ENCODE measurements around the gene SETD1B. TPM values are rescaled to one million over a fixed set of nuclear protein-coding genes. Genes with fewer than 3 reads are reported as not detected.

The SETD1B gene
- total and polyA plus RNA-seq, 2 of the 4 experiments (the other 2 are of a cell fraction): 0.90 to 5.1 TPM

GRCh38 chr12:121814429-121815119 lies 10.8 kb downstream of the SETD1B start:
- in situ Hi-C loops (cut with MboI; ENCODE audit: low sequenced_read_pairs): no loop called here
- CTCF ChIA-PET: no interaction called here
- H3K36me3 ChIP-seq (ENCODE audit: control insufficient read depth, insufficient read depth, low read length): peaks cover 63% of the 10 kb centered on the region

More at GRCh38 chr12:121814429-121815119, 10.8 kb downstream of the SETD1B start:
- H2BK120ac ChIP-seq (ENCODE audit: low read depth, low read length): no peak overlapping the region
- H3K14ac ChIP-seq (replicated peaks; ENCODE audit: low read depth, low read length): no peak overlapping the region
- peaks cover 45% of the 10 kb centered on the region for H4K20me1 ChIP-seq (ENCODE audit: insufficient read depth, low read length)
- no peak overlapping the region for H2AK9ac ChIP-seq (replicated peaks; ENCODE audit: low read depth, low read length, poor library complexity)
- 97% methylated on average over 21 of the region's 31 CpGs; no CpG with 5 or more reads in 1 of the 2 experiments for whole genome bisulfite sequencing, 2 experiments (ENCODE audit: extremely low coverage in 2 of 2, insufficient read length in 1 of 2)
- H3K18ac ChIP-seq (ENCODE audit: low read depth, low read length): no peak overlapping the region
- H3K79me1 ChIP-seq (ENCODE audit: low read depth in 1 of 2, low read length in 2 of 2): peaks cover 39 to 64% of the 10 kb centered on the region in 2 experiments
- no peak overlapping the region for H4K5ac ChIP-seq (ENCODE audit: low read depth, low read length)
- no peak overlapping the region for H3K4me2 ChIP-seq (ENCODE audit: low read depth, low read length)
- no TSS peak for BruUV-seq (replicated peaks)
- H2BK5ac ChIP-seq (ENCODE audit: low read depth, low read length, poor library complexity, severe bottlenecking): no peak overlapping the region
- intact Hi-C loops (cut with micrococcal nuclease) (no loop called here), dilution Hi-C loops (cut with HindIII; ENCODE audit: low sequenced_read_pairs, unreplicated experiment) (no loop called here)
- no peak overlapping the region for H3K23ac ChIP-seq (ENCODE audit: low read depth, low read length)
- H3K4me3 ChIP-seq (ENCODE audit: insufficient read depth, low read depth, low read length): no peak overlapping the region
- ATAC-seq (ENCODE audit: low read depth) (no peak), DNase-seq (no peak)
- H4K8ac ChIP-seq (ENCODE audit: low read depth in 2 of 2, low read length in 2 of 2): no peak overlapping the region
- no peak overlapping the region for H2AFZ ChIP-seq (replicated peaks; ENCODE audit: low read length, poor library complexity)
- no peak overlapping the region for H3K4ac ChIP-seq (ENCODE audit: low read depth, low read length)
- H3K4me1 ChIP-seq (ENCODE audit: control insufficient read depth, insufficient read depth, low read length): peaks cover 18% of the 10 kb centered on the region
- no peak overlapping the region for H3K27ac ChIP-seq (ENCODE audit: insufficient read depth, low read length)
- H3K56ac ChIP-seq (ENCODE audit: extremely low read depth, insufficient read depth, low read length): no peak overlapping the region
- H3K27me3 ChIP-seq (ENCODE audit: control insufficient read depth, insufficient read depth, low read length): no peaks in the 10 kb centered on the region
- H2BK15ac ChIP-seq (ENCODE audit: low read depth, low read length): no peak overlapping the region
- H3K9ac ChIP-seq (ENCODE audit: low read depth, low read length): no peak overlapping the region
- H2BK20ac ChIP-seq (ENCODE audit: low read depth, low read length): no peak overlapping the region
- H4K91ac ChIP-seq (ENCODE audit: insufficient read depth, low read depth, low read length): no peak overlapping the region
- TF ChIP-seq MAZ (IDR thresholded peaks at IDR 0.05; ENCODE audit: borderline replicate concordance, low read depth, low read length): no peak
- TF ChIP-seq USF2 (IDR thresholded peaks at IDR 0.05; ENCODE audit: low read depth, low read length): no peak
- TF ChIP-seq CEBPB (IDR thresholded peaks at IDR 0.05; ENCODE audit: low read depth, low read length): no peak
- TF ChIP-seq MAFK (IDR thresholded peaks at IDR 0.05; ENCODE audit: low read depth, low read length): no peak
- no peak for TF ChIP-seq BHLHE40 (IDR thresholded peaks at IDR 0.05; ENCODE audit: low read depth, low read length)
- no peak for TF ChIP-seq ELK1 (IDR thresholded peaks at IDR 0.05; ENCODE audit: borderline replicate concordance, low read depth, low read length)
- TF ChIP-seq RFX5 (IDR thresholded peaks at IDR 0.05; ENCODE audit: low read depth, low read length): no peak
- no peak for TF ChIP-seq CTCF (conservative IDR thresholded peaks at IDR 0.05; ENCODE audit: low read depth, low read length)
- no peak for TF ChIP-seq RCOR1 (IDR thresholded peaks at IDR 0.05; ENCODE audit: insufficient replicate concordance, low read length)
- no peak for TF ChIP-seq POLR2A (IDR thresholded peaks at IDR 0.05; ENCODE audit: low read depth, low read length)
- TF ChIP-seq CHD1 (IDR thresholded peaks at IDR 0.05; ENCODE audit: low read depth, low read length): no peak
- H3K9me1 ChIP-seq (ENCODE audit: insufficient read depth, low read length): no peaks in the 10 kb centered on the region
- POLR2A ChIA-PET (ENCODE audit: unreplicated experiment): no interaction called here
- no peaks in the 10 kb centered on the region for H3K9me3 ChIP-seq (ENCODE audit: control insufficient read depth, insufficient read depth, low read length)
- no peak overlapping the region for H2AK5ac ChIP-seq (ENCODE audit: low read depth, low read length)

All from IMR-90 (cell line).